NCI-H2107 treated with DMSO at 0.1 percent for 48 hours (cell line): Measurements from ENCODE around the gene HRG.

Experiments used
- DNase-seq: peaks from one replicate; lab custom pipeline; 2025; ENCODE audit not compliant: unreplicated experiment; lab: John Stamatoyannopoulos, UW

The HRG gene

DNA sequence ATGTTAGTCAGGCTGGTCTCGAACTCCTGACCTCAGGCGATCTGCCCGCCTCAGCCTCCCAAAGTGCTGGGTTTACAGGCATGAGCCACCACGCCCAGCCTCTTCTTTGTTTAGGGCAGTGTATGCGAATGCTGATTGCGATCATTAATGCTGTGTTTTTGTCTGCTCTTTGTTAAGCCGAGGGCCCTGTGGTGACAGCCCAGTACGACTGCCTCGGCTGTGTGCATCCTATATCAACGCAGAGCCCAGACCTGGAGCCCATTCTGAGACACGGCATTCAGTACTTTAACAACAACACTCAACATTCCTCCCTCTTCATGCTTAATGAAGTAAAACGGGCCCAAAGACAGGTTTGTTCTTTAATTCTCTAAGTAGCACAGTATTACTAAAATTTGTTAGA, 59.1 kb downstream of the HRG start:
- no peak for DNase-seq
